NT2/D1 (cell line): Measurements from ENCODE around the gene YPEL1.

Experiments used
- SUZ12 ChIP-seq: IDR thresholded peaks from 2 replicates; pipeline ENCODE4 v1.6.1; 2011; ENCODE audit not compliant: insufficient read length, insufficient read depth; ENCODE audit errors: extremely low read depth
- ZNF274 ChIP-seq: IDR thresholded peaks from 2 replicates; pipeline ENCODE4 v1.6.1; 2011; ENCODE audit warnings: mild to moderate bottlenecking, low read depth, low read length

DNA sequence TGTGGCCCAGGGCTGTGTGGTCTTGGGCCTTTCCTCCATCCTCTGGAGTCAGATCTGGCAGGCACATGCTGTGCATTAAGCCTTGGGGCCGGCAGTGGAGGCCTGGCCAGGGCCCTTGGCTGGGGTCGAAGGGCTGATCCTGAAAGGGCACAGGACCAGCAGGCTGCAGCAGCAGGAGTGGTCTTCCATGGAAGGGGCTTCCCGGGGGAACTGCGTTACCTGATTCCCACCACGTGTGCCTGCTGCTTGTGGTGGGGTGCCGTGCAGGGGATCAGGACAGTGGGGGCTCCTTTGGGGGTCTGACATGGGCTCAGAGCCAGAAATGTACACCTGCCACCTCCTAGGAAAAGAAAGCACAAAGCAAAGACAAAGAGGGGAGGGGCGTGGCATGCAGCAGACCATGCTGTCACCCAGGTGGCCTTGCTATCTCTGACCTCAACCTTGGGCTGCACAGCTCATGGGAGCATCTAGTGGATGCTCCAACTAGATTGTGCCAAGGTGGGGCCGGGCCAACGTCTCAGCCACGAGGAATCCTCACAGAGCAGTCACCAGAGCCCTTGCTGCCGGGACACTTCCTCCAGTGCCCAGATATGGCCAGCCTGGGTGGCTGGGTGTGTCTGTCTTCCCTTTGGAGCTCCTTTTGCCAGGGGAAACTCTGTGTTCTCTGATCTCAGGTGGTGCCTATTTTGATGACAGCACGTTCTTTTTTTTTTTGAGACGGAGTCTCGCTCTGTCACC lies 17.9 kb upstream of the YPEL1 start:
- TF ChIP-seq ZNF274 (no peak), SUZ12 (no peak)
